ENCODE results near the gene PRR29.

PRR29 gene

DNA sequence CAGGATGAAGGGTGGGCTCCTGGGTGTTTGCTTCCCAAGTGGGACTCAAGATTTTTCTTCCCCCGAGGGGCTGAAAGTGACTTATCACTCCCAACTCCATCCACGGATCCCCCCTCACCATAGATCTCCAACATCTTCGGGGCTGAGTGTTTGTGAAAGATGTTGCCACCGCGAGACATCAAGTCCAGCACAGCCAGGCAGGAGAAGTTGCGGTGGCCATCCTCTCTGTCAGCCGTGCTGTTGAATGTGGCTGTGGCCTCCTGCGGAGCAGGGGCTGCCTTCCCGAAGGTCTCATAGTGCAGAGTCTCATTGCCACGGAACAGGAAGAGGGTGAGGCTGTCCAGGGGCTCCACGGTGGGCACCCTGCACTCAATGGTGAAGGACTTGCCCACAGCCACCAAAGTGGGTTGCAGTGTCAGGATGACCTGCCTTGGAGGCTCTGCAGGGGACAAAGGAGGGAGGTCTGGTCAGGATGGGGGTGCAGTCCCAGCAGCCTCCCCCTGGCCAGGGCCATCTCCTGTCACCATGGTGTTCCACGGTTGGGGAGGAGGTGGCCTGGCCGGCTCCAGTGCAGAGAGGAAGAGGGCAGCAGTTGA, 5.5 kb downstream of the PRR29 start:
- Histone ChIP-seq H3F3A (ENCODE audit: control insufficient read depth, insufficient read depth) (no peaks in the 10 kb centered on the region), H3K4me3 (ENCODE audit: low read length) (no peak overlapping the region), H3K27ac (ENCODE audit: low read depth, low read length) (no peak overlapping the region), H4K20me1 (ENCODE audit: control insufficient read depth, insufficient read depth, low read depth, low read length) (no peaks in the 10 kb centered on the region), H3K4me2 (ENCODE audit: low read length) (no peak overlapping the region), H3K4me1 (ENCODE audit: control insufficient read depth, low read length) (peaks cover 4% of the 10 kb centered on the region), H3K79me2 (ENCODE audit: control insufficient read depth, low read length) (0 out of 2 replicates have a peak, but pooled peaks cover 2% of the 10 kb centered on the region), H3K27me3 (ENCODE audit: control insufficient read depth, low read length) (peaks cover 12% of the 10 kb centered on the region), H3K9me2 (replicated peaks; ENCODE audit: control insufficient read depth, low read length) (no peaks in the 10 kb centered on the region), H3K36me3 (ENCODE audit: control insufficient read depth, low read length) (peaks cover 14% of the 10 kb centered on the region; the same call in 1 of the 2 replicates), H3K9me3 (ENCODE audit: control insufficient read depth, insufficient read depth, low read length) (no peaks in the 10 kb centered on the region)
- no peak for TF ChIP-seq EZH2phosphoT487 (IDR thresholded peaks at IDR 0.05; ENCODE audit: borderline replicate concordance, low read length)
- TF ChIP-seq, protein P1, sequence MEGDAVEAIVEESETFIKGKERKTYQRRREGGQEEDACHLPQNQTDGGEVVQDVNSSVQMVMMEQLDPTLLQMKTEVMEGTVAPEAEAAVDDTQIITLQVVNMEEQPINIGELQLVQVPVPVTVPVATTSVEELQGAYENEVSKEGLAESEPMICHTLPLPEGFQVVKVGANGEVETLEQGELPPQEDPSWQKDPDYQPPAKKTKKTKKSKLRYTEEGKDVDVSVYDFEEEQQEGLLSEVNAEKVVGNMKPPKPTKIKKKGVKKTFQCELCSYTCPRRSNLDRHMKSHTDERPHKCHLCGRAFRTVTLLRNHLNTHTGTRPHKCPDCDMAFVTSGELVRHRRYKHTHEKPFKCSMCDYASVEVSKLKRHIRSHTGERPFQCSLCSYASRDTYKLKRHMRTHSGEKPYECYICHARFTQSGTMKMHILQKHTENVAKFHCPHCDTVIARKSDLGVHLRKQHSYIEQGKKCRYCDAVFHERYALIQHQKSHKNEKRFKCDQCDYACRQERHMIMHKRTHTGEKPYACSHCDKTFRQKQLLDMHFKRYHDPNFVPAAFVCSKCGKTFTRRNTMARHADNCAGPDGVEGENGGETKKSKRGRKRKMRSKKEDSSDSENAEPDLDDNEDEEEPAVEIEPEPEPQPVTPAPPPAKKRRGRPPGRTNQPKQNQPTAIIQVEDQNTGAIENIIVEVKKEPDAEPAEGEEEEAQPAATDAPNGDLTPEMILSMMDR (IDR thresholded peaks at IDR 0.05; ENCODE audit: low read depth, low read length, poor library complexity, severe bottlenecking): no peak

GRCh38 chr17:64004218-64004770, 6.1 kb downstream of the PRR29 start:
- TF ChIP-seq, protein P1 (IDR thresholded peaks at IDR 0.05; ENCODE audit: low read depth, low read length, poor library complexity, severe bottlenecking): no peak
- TF ChIP-seq EZH2phosphoT487 (IDR thresholded peaks at IDR 0.05; ENCODE audit: borderline replicate concordance, low read length): no peak
- no peak overlapping the region for H3K4me2 ChIP-seq (ENCODE audit: low read length)
- H3K4me1 ChIP-seq (ENCODE audit: control insufficient read depth, low read length): no peaks in the 10 kb centered on the region
- 0 out of 2 replicates have a peak, but pooled peaks cover 2% of the 10 kb centered on the region for H3K79me2 ChIP-seq (ENCODE audit: control insufficient read depth, low read length)
- H3K36me3 ChIP-seq (ENCODE audit: control insufficient read depth, low read length): peaks cover 14% of the 10 kb centered on the region; the same call in 1 of the 2 replicates
- no peaks in the 10 kb centered on the region for H4K20me1 ChIP-seq (ENCODE audit: control insufficient read depth, insufficient read depth, low read depth, low read length)
- no peak overlapping the region for H3K27ac ChIP-seq (ENCODE audit: low read depth, low read length)
- no peak overlapping the region for H3K4me3 ChIP-seq (ENCODE audit: low read length)
- no peaks in the 10 kb centered on the region for H3K9me3 ChIP-seq (ENCODE audit: control insufficient read depth, insufficient read depth, low read length)
- no peaks in the 10 kb centered on the region for H3F3A ChIP-seq (ENCODE audit: control insufficient read depth, insufficient read depth)
- H3K27me3 ChIP-seq (ENCODE audit: control insufficient read depth, low read length): peaks cover 6% of the 10 kb centered on the region
- no peaks in the 10 kb centered on the region for H3K9me2 ChIP-seq (replicated peaks; ENCODE audit: control insufficient read depth, low read length)

- Histone ChIP-seq H3K4me2 (ENCODE audit: low read length) (no peak overlapping the region), H3K4me3 (ENCODE audit: low read length) (no peak overlapping the region), H3K27me3 (ENCODE audit: control insufficient read depth, low read length) (no peaks in the 10 kb centered on the region), H3K27ac (ENCODE audit: low read depth, low read length) (no peak overlapping the region), H3K4me1 (ENCODE audit: control insufficient read depth, low read length) (no peaks in the 10 kb centered on the region), H3K36me3 (ENCODE audit: control insufficient read depth, low read length) (peaks cover 14% of the 10 kb centered on the region; the same call in 1 of the 2 replicates), H3K9me3 (ENCODE audit: control insufficient read depth, insufficient read depth, low read length) (no peaks in the 10 kb centered on the region), H3K9me2 (replicated peaks; ENCODE audit: control insufficient read depth, low read length) (no peaks in the 10 kb centered on the region), H4K20me1 (ENCODE audit: control insufficient read depth, insufficient read depth, low read depth, low read length) (0 out of 2 replicates have a peak, but pooled peaks cover 4% of the 10 kb centered on the region), H3F3A (ENCODE audit: control insufficient read depth, insufficient read depth) (no peaks in the 10 kb centered on the region), H3K79me2 (ENCODE audit: control insufficient read depth, low read length) (peaks cover 7% of the 10 kb centered on the region; the same call in 1 of the 2 replicates)
- TF ChIP-seq EZH2phosphoT487 (IDR thresholded peaks at IDR 0.05; ENCODE audit: borderline replicate concordance, low read length): no peak
- TF ChIP-seq, protein P1 (IDR thresholded peaks at IDR 0.05; ENCODE audit: low read depth, low read length, poor library complexity, severe bottlenecking): no peak
Observed at GRCh38 chr17:64004903-64005733, 7.0 kb downstream of the PRR29 start.
